Neural cell (in vitro differentiated cells): Measurements from ENCODE around the gene RACK1. TPM values are rescaled to one million over a fixed set of nuclear protein-coding genes. Genes with fewer than 3 reads are reported as not detected.

ENCODE experiments used
- H2AFZ ChIP-seq: fragments of 200-600, 300-800 bp; sonication (generic), shearing (Covaris generic); 2 replicates; pipeline ENCODE4 v1.6.0; 2014; ENCODE audit warnings: low read depth, mild to moderate bottlenecking, antibody characterized with exemption, low read length, moderate library complexity
- H3F3A ChIP-seq: fragments of 200-600 bp; shearing (Covaris generic); 2 replicates; pipeline ENCODE4 v1.6.1; 2016; ENCODE audit warnings: mild to moderate bottlenecking, moderate library complexity, mixed read lengths, antibody characterized with exemption, low read length; ENCODE audit not compliant: insufficient read depth, poor library complexity, severe bottlenecking
- H3K27ac ChIP-seq: fragments of 200-600, 300-800 bp; sonication (generic), shearing (Covaris generic); 2 replicates; pipeline ENCODE4 v1.5.1; 2014; ENCODE audit warnings: mild to moderate bottlenecking, low read length, moderate library complexity
- H3K27me3 ChIP-seq: fragments of 300-800, 200-600 bp; sonication (generic), shearing (Covaris generic); 2 replicates; pipeline ENCODE4 v1.6.0; 2014; ENCODE audit warnings: mild to moderate bottlenecking, low read depth, low read length, moderate library complexity; ENCODE audit not compliant: insufficient read depth
- H3K36me3 ChIP-seq: fragments of 300-800, 200-600 bp; sonication (generic), shearing (Covaris generic); 2 replicates; pipeline ENCODE4 v1.5.1; 2014; ENCODE audit warnings: mild to moderate bottlenecking, antibody characterized with exemption, low read length, moderate library complexity; ENCODE audit not compliant: insufficient read depth
- H3K4me2 ChIP-seq: fragments of 300-800, 200-600 bp; sonication (generic), shearing (Covaris generic); 2 replicates; pipeline ENCODE4 v1.6.0; 2014; ENCODE audit warnings: mild to moderate bottlenecking, low read length
- H3K4me3 ChIP-seq: fragments of 300-800, 200-600 bp; sonication (generic), shearing (Covaris generic); 2 replicates; pipeline ENCODE4 v1.5.1; 2014; ENCODE audit warnings: mild to moderate bottlenecking, low read length, moderate library complexity
- H3K79me2 ChIP-seq: fragments of 200-600 bp; shearing (Covaris generic); replicated peaks from 2 replicates; pipeline ENCODE4 v1.6.0; 2014; ENCODE audit warnings: mild to moderate bottlenecking, low read length, moderate library complexity; ENCODE audit not compliant: insufficient read depth
- H3K9ac ChIP-seq: fragments of 300-800, 200-600 bp; sonication (generic), shearing (Covaris generic); 2 replicates; pipeline ENCODE4 v1.6.1; 2016; ENCODE audit warnings: mild to moderate bottlenecking, low read length, mixed read lengths
- H3K9me2 ChIP-seq: fragments of 200-600 bp; shearing (Covaris generic); 2 replicates; pipeline ENCODE4 v1.6.1; 2016; ENCODE audit warnings: mild to moderate bottlenecking, low read length, mixed read lengths; ENCODE audit not compliant: insufficient read depth
- H3K9me3 ChIP-seq: fragments of 200-600, 300-800 bp; sonication (generic), shearing (Covaris generic); 2 replicates; pipeline ENCODE4 v1.6.1; 2016; ENCODE audit warnings: mild to moderate bottlenecking, mixed run types, low read length, moderate library complexity, mixed read lengths
- H4K20me1 ChIP-seq: fragments of 200-600 bp; shearing (Covaris generic); 2 replicates; pipeline ENCODE4 v1.6.1; 2016; ENCODE audit warnings: mild to moderate bottlenecking, mixed run types; ENCODE audit not compliant: insufficient read depth
- EP300 ChIP-seq: fragments of 450-650 bp; conservative IDR thresholded peaks from 2 replicates; pipeline ENCODE4 v1.6.1; 2014; ENCODE audit warnings: antibody characterized with exemption, mild to moderate bottlenecking, moderate library complexity; ENCODE audit not compliant: poor library complexity, severe bottlenecking
- EZH2 ChIP-seq: fragments of 200-600, 300-800 bp; shearing (Covaris generic), sonication (generic); IDR thresholded peaks from 2 replicates; pipeline ENCODE4 v1.6.1; 2014; ENCODE audit warnings: antibody characterized with exemption, low read length, borderline replicate concordance, mild to moderate bottlenecking; ENCODE audit not compliant: insufficient read depth, poor library complexity, severe bottlenecking
- MXI1 ChIP-seq: fragments of 450-650 bp; conservative IDR thresholded peaks from 2 replicates; pipeline ENCODE4 v1.6.1; 2014; ENCODE audit warnings: antibody characterized with exemption, mild to moderate bottlenecking; ENCODE audit not compliant: poor library complexity, severe bottlenecking
- POLR2AphosphoS5 ChIP-seq: IDR thresholded peaks from 2 replicates; pipeline ENCODE4 v1.6.1; 2012
- RAD21 ChIP-seq: fragments of 450-650 bp; conservative IDR thresholded peaks from 2 replicates; pipeline ENCODE4 v1.6.1; 2014; ENCODE audit warnings: antibody characterized with exemption, mild to moderate bottlenecking, moderate library complexity
- SMC3 ChIP-seq: fragments of 450-650 bp; conservative IDR thresholded peaks from 2 replicates; pipeline ENCODE4 v1.6.1; 2014; ENCODE audit warnings: antibody characterized with exemption, mild to moderate bottlenecking, moderate library complexity; ENCODE audit not compliant: poor library complexity
- TAF1 ChIP-seq: IDR thresholded peaks from 2 replicates; pipeline ENCODE4 v1.6.1; 2012; ENCODE audit warnings: low read depth
- polyA plus RNA-seq: library from polyadenylated mRNA; depleted of rRNA; stranded (reverse); fragments of >200 nt; gene quantifications from 2 replicates; pipeline ENCODE4 v1.2.3, GENCODE V29; 2014
- TF ChIP-seq, protein P1 (sequence below): IDR thresholded peaks from 2 replicates; pipeline ENCODE4 v1.6.1; 2012; ENCODE audit warnings: borderline replicate concordance
- TF ChIP-seq, protein P2 (sequence below): fragments of 450-650 bp; IDR thresholded peaks from 2 replicates; pipeline ENCODE4 v1.5.1; 2014; ENCODE audit warnings: antibody characterized with exemption, mild to moderate bottlenecking, moderate library complexity; ENCODE audit not compliant: poor library complexity, severe bottlenecking

The RACK1 gene
- polyA plus RNA-seq, 1 donor from 2014 or later: 2,178 TPM

DNA sequence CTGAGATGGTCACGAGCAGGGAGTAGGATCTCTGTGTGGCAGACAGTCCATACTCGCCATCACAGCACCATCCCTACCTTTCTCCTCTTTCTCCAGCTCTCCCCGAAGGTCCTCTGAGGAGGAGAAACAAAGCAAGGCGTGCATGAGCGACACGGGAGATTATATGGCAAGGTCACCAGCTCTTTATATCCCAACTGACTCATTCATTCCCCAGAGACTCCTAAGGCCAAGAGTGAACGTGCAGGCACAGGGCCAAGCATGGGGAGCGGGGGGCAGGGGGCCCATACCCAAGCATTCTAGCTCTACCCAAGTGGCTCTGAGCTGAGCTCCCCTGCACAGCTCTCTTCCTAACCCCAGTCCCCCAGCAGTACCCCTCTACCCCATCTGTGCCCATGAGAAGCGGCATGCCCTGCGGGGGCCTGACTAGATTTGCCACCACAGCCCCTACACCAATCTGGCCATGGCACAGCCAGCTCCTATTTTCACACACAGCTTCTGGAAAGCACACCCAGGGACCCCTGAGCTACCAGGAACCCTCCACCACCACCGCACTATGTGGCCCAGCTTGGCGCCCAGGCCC, 45.5 kb downstream of the RACK1 start:
- Histone ChIP-seq H4K20me1 (no peaks in the 10 kb centered on the region), H3K9me3 (no peaks in the 10 kb centered on the region), H2AFZ (no peak overlapping the region), H3K4me3 (no peak overlapping the region), H3K9ac (no peak overlapping the region), H3K79me2 (no peaks in the 10 kb centered on the region), H3K27ac (no peak overlapping the region), H3K4me2 (no peak overlapping the region), H3K9me2 (no peaks in the 10 kb centered on the region), H3F3A (no peaks in the 10 kb centered on the region), H3K36me3 (no peaks in the 10 kb centered on the region), H3K27me3 (peaks cover 26% of the 10 kb centered on the region)
- TF ChIP-seq, protein P1, sequence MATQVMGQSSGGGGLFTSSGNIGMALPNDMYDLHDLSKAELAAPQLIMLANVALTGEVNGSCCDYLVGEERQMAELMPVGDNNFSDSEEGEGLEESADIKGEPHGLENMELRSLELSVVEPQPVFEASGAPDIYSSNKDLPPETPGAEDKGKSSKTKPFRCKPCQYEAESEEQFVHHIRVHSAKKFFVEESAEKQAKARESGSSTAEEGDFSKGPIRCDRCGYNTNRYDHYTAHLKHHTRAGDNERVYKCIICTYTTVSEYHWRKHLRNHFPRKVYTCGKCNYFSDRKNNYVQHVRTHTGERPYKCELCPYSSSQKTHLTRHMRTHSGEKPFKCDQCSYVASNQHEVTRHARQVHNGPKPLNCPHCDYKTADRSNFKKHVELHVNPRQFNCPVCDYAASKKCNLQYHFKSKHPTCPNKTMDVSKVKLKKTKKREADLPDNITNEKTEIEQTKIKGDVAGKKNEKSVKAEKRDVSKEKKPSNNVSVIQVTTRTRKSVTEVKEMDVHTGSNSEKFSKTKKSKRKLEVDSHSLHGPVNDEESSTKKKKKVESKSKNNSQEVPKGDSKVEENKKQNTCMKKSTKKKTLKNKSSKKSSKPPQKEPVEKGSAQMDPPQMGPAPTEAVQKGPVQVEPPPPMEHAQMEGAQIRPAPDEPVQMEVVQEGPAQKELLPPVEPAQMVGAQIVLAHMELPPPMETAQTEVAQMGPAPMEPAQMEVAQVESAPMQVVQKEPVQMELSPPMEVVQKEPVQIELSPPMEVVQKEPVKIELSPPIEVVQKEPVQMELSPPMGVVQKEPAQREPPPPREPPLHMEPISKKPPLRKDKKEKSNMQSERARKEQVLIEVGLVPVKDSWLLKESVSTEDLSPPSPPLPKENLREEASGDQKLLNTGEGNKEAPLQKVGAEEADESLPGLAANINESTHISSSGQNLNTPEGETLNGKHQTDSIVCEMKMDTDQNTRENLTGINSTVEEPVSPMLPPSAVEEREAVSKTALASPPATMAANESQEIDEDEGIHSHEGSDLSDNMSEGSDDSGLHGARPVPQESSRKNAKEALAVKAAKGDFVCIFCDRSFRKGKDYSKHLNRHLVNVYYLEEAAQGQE: no peak
- TF ChIP-seq, protein P2, sequence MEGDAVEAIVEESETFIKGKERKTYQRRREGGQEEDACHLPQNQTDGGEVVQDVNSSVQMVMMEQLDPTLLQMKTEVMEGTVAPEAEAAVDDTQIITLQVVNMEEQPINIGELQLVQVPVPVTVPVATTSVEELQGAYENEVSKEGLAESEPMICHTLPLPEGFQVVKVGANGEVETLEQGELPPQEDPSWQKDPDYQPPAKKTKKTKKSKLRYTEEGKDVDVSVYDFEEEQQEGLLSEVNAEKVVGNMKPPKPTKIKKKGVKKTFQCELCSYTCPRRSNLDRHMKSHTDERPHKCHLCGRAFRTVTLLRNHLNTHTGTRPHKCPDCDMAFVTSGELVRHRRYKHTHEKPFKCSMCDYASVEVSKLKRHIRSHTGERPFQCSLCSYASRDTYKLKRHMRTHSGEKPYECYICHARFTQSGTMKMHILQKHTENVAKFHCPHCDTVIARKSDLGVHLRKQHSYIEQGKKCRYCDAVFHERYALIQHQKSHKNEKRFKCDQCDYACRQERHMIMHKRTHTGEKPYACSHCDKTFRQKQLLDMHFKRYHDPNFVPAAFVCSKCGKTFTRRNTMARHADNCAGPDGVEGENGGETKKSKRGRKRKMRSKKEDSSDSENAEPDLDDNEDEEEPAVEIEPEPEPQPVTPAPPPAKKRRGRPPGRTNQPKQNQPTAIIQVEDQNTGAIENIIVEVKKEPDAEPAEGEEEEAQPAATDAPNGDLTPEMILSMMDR: no peak
- TF ChIP-seq SMC3 (no peak), POLR2AphosphoS5 (no peak), TAF1 (no peak), EP300 (no peak), MXI1 (no peak), RAD21 (no peak), EZH2 (no peak)

DNA sequence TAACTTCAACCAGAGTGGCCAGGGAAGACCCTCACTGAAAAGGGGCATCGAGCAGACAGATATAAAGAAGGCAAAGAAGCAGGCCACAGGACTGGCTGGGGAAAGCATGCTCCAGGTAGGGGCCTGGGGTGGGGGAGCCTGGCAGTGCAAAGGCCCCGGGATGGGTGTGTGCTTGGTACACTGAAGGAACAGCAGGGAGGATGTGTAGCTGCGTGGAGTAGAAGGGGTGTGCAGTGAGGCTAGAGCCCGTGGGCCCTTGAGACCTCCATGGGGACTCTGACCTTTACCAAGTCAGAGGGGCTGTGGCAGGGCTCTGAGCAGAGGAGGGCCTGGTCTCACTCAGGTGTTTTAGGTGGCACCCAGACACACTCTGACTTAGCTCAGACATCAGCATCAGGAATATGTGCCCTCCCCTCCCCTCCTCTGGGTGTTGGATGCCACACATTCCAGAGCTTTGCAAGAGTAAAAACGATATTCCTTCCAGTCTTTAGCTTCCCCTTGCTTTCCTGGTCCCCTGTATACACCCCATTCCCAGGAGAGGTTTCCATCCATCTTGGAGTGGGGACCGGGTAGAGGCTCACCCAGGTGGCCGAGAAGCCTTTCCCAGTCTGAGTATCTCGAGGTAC, 46.3 kb downstream of the RACK1 start:
- Histone ChIP-seq H3F3A (no peaks in the 10 kb centered on the region), H3K79me2 (no peaks in the 10 kb centered on the region), H3K27me3 (peaks cover 20% of the 10 kb centered on the region), H3K9me3 (no peaks in the 10 kb centered on the region), H2AFZ (no peak overlapping the region), H4K20me1 (no peaks in the 10 kb centered on the region), H3K9me2 (no peaks in the 10 kb centered on the region), H3K4me3 (no peak overlapping the region), H3K9ac (no peak overlapping the region), H3K36me3 (no peaks in the 10 kb centered on the region), H3K27ac (no peak overlapping the region), H3K4me2 (no peak overlapping the region)
- TF ChIP-seq MXI1 (no peak), POLR2AphosphoS5 (no peak), EP300 (no peak), RAD21 (no peak), EZH2 (no peak), SMC3 (no peak)
- TF ChIP-seq, protein P1: no peak
- TF ChIP-seq, protein P2: no peak
